OCI-LY7 (cell line): ENCODE measurements around the gene DTNA.

Source experiments
- CTCF ChIP-seq: fragments of 200-600 bp; sonication (generic); conservative IDR thresholded peaks from 2 replicates; pipeline ENCODE4 v1.5.1; 2014; ENCODE audit warnings: mild to moderate bottlenecking, antibody characterized with exemption, low read length, moderate library complexity, mixed read lengths
- EZH2phosphoT487 ChIP-seq: fragments of 200-600 bp; sonication (generic); IDR thresholded peaks from 2 replicates; pipeline ENCODE4 v1.6.1; 2018; ENCODE audit warnings: low read depth, borderline replicate concordance, mild to moderate bottlenecking, mixed run types, antibody characterized with exemption, low read length, moderate library complexity, mixed read lengths

- TF ChIP-seq CTCF = no peak
- TF ChIP-seq EZH2phosphoT487 = no peak
Observed at GRCh38 chr18:34837769-34838272, 127.7 kb downstream of the DTNA start.
